Panc1 (cell line): ENCODE data around the gene PRKACA. TPM values are rescaled to one million over a fixed set of nuclear protein-coding genes. Genes with fewer than 3 reads are reported as not detected.

ENCODE experiments used
- ATAC-seq: fragments of 200-7000 bp; cut with Tn5 transposase; 2 replicates; pipeline ENCODE4 v1.9.1; 2020; ENCODE audit warnings: mild to moderate bottlenecking, moderate library complexity
- Bru-seq: library from RNA; stranded (reverse); fragments of 400-500 nt; gene quantifications from one replicate; lab custom pipeline; 2021; lab: Mats Ljungman, UMichigan
- BruChase-seq, 2 experiments: library from RNA; stranded (reverse); fragments of 400-500 nt; gene quantifications; one replicate each; lab custom pipeline; 2021; lab: Mats Ljungman, UMichigan
- BruUV-seq: library from RNA; stranded (reverse); fragments of 400-500 nt; replicated peaks from 2 replicates; lab custom pipeline; 2021; lab: Mats Ljungman, UMichigan
- CTCF ChIA-PET: fragments of 300-600 bp; sonication (Branson Sonifier 250); formaldehyde crosslinking; loops from one replicate; lab custom pipeline; 2022; ENCODE audit warnings: antibody characterized with exemption; lab: Charles Lee
- POLR2A ChIA-PET: fragments of 300-600 bp; sonication (Branson Sonifier 250); formaldehyde crosslinking; loops from one replicate; lab custom pipeline; 2022; ENCODE audit warnings: antibody characterized with exemption; lab: Charles Lee
- DNase-seq: peaks from one replicate; pipeline ENCODE4 v3.0.0-alpha.2; 2010; ENCODE audit warnings: low read depth, low spot score
- H3K27ac ChIP-seq: 2 replicates; pipeline ENCODE4 v1.5.1; 2011; ENCODE audit warnings: mild to moderate bottlenecking, low read length, inconsistent platforms
- H3K27me3 ChIP-seq: fragments of 200-500 bp; sonication (Bioruptor generic); 2 replicates; pipeline ENCODE4 v1.6.0; 2014; ENCODE audit warnings: low read length, inconsistent platforms; ENCODE audit not compliant: control insufficient read depth, insufficient read depth
- H3K36me3 ChIP-seq: fragments of 200-500 bp; sonication (Bioruptor generic); 2 replicates; pipeline ENCODE4 v1.5.1; 2014; ENCODE audit warnings: inconsistent platforms, mild to moderate bottlenecking, low read length, moderate library complexity; ENCODE audit not compliant: control insufficient read depth, insufficient read depth
- H3K4me1 ChIP-seq: 2 replicates; pipeline ENCODE4 v1.5.1; 2011; ENCODE audit warnings: inconsistent platforms, mild to moderate bottlenecking, low read length, moderate library complexity; ENCODE audit not compliant: control insufficient read depth, insufficient read depth
- H3K4me3 ChIP-seq, 2 experiments: 2 replicates each; pipeline ENCODE4 v1.5.1; 2011 to 2012; ENCODE audit warnings: low read depth in 2 of 2, low read length in 2 of 2, mild to moderate bottlenecking in 2 of 2, inconsistent platforms in 1 of 2, moderate library complexity in 1 of 2
- H3K9me3 ChIP-seq: fragments of 200-500 bp; sonication (Bioruptor generic); 2 replicates; pipeline ENCODE4 v1.5.1; 2014; ENCODE audit warnings: low read depth, mild to moderate bottlenecking, inconsistent platforms, low read length, moderate library complexity; ENCODE audit not compliant: control insufficient read depth, insufficient read depth
- POLR2AphosphoS5 ChIP-seq: IDR thresholded peaks from 2 replicates; pipeline ENCODE4 v1.6.1; 2012; ENCODE audit warnings: mild to moderate bottlenecking, low read depth, low read length, moderate library complexity
- SIN3A ChIP-seq: IDR thresholded peaks from 2 replicates; pipeline ENCODE4 v1.6.1; 2012; ENCODE audit warnings: low read depth, mild to moderate bottlenecking, low read length, moderate library complexity, borderline replicate concordance; ENCODE audit not compliant: insufficient read depth
- TCF7L2 ChIP-seq: IDR thresholded peaks from 2 replicates; pipeline ENCODE4 v1.6.1; 2011; ENCODE audit warnings: mild to moderate bottlenecking, low read depth, low read length, inconsistent platforms
- in situ Hi-C: cut with HindIII; loops from 2 replicates; pipeline ENCODE4 v1.10.0; 2016; ENCODE audit warnings: low sequenced_read_pairs, low pct_unique_long_range_greater_than_20kb
- intact Hi-C: fragments of 100-400 bp; cut with micrococcal nuclease; formaldehyde crosslinking; loops from one replicate; pipeline ENCODE4 v1.10.0; 2022; ENCODE audit not compliant: unreplicated experiment
- long read RNA-seq: library from polyadenylated mRNA; unstranded; transcript quantifications from one replicate; pipeline ENCODE4 v2.0.0, GENCODE V29; 2021; ENCODE audit not compliant: unreplicated experiment
- polyA plus RNA-seq: library from polyadenylated mRNA; unstranded; fragments of >200 nt; gene quantifications from one replicate; pipeline ENCODE4 v1.2.1, GENCODE V29; 2012; ENCODE audit warnings: missing spikeins; ENCODE audit not compliant: insufficient read length
- total RNA-seq: library from RNA; stranded (reverse); gene quantifications from one replicate; pipeline ENCODE4 v1.2.1, GENCODE V29; 2021; ENCODE audit not compliant: unreplicated experiment
- TF ChIP-seq, protein P1 (sequence below): fragments of 450-650 bp; IDR thresholded peaks from 2 replicates; pipeline ENCODE4 v1.5.1; 2017; ENCODE audit warnings: mild to moderate bottlenecking
- TF ChIP-seq, protein P2 (sequence below), 2 experiments: IDR thresholded peaks; 2 replicates each; pipeline ENCODE4 v1.6.1; 2011 to 2012; ENCODE audit warnings: low read depth in 2 of 2, control low read depth in 1 of 2, low read length in 1 of 2, mild to moderate bottlenecking in 1 of 2, moderate library complexity in 1 of 2; ENCODE audit not compliant: insufficient read depth in 1 of 2

Gene PRKACA
- total RNA-seq (70.8 TPM), Bru-seq, nascent RNA (percentile 56 among the genes with signal in this experiment), BruChase-seq, experiment 1, labeled RNA remaining after a 2-hour chase (percentile 65 among the genes with signal in this experiment), BruChase-seq, experiment 2, labeled RNA remaining after a 6-hour chase (percentile 77 among the genes with signal in this experiment)
- polyA plus RNA-seq = 50.7 TPM
- long read RNA-seq, partial matches to known transcripts = 3 of 100 reads
- long read RNA-seq, other reads (novel, unspliced or antisense) = 94 of 100 reads

DNA sequence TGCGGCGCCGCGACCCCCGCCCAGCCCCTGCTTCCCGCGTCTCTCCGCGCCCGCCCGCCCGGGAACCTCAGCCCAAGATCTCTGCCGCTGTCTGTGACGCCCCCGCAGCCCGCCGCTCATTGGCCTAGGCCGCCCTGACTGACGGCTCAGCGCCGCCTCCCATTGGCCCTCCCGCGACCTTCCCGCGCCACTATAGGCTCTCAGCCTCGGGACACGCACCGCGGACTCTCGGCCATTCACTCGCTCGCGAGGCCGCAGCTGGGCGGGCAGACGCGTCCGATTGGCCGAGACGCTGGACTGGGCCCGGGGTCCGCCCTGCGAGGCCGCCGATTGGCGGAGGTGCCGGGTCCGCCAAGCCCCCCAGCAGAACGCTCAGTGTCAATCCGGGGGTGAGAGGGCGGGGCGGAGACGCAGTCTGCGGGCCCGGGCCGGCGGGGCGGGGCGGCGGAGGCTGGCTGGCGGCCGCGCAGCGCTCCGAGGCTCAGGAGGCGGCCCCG, at the start of gene PRKACA:
Gene PRKACA, minus strand, starts transcription at position 95 of the 497 bp plus-strand sequence. CDS start 215 bp downstream, outside the sequence.
- Histone ChIP-seq H3K27ac (peak within 1 kb of the TSS; percentile 92), H3K4me1 (peaks cover 37% of the 10 kb centered on the region), H3K4me3 (peak within 1 kb of the TSS; percentile 62 to 65), H3K27me3 (no peaks in the 10 kb centered on the region), H3K9me3 (no peaks in the 10 kb centered on the region), H3K36me3 (no peaks in the 10 kb centered on the region)
- intact Hi-C loops = no loop called here
- ATAC-seq = peak; percentile 95
- TF ChIP-seq, protein P1, sequence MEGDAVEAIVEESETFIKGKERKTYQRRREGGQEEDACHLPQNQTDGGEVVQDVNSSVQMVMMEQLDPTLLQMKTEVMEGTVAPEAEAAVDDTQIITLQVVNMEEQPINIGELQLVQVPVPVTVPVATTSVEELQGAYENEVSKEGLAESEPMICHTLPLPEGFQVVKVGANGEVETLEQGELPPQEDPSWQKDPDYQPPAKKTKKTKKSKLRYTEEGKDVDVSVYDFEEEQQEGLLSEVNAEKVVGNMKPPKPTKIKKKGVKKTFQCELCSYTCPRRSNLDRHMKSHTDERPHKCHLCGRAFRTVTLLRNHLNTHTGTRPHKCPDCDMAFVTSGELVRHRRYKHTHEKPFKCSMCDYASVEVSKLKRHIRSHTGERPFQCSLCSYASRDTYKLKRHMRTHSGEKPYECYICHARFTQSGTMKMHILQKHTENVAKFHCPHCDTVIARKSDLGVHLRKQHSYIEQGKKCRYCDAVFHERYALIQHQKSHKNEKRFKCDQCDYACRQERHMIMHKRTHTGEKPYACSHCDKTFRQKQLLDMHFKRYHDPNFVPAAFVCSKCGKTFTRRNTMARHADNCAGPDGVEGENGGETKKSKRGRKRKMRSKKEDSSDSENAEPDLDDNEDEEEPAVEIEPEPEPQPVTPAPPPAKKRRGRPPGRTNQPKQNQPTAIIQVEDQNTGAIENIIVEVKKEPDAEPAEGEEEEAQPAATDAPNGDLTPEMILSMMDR = no peak
- TF ChIP-seq, protein P2, sequence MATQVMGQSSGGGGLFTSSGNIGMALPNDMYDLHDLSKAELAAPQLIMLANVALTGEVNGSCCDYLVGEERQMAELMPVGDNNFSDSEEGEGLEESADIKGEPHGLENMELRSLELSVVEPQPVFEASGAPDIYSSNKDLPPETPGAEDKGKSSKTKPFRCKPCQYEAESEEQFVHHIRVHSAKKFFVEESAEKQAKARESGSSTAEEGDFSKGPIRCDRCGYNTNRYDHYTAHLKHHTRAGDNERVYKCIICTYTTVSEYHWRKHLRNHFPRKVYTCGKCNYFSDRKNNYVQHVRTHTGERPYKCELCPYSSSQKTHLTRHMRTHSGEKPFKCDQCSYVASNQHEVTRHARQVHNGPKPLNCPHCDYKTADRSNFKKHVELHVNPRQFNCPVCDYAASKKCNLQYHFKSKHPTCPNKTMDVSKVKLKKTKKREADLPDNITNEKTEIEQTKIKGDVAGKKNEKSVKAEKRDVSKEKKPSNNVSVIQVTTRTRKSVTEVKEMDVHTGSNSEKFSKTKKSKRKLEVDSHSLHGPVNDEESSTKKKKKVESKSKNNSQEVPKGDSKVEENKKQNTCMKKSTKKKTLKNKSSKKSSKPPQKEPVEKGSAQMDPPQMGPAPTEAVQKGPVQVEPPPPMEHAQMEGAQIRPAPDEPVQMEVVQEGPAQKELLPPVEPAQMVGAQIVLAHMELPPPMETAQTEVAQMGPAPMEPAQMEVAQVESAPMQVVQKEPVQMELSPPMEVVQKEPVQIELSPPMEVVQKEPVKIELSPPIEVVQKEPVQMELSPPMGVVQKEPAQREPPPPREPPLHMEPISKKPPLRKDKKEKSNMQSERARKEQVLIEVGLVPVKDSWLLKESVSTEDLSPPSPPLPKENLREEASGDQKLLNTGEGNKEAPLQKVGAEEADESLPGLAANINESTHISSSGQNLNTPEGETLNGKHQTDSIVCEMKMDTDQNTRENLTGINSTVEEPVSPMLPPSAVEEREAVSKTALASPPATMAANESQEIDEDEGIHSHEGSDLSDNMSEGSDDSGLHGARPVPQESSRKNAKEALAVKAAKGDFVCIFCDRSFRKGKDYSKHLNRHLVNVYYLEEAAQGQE (IDR thresholded peaks at IDR 0.05; ENCODE audit: insufficient read depth in 1 of 2, low read depth in 2 of 2, low read length in 1 of 2) = no peak
- TF ChIP-seq SIN3A (no peak), TCF7L2 (no peak), POLR2AphosphoS5 (no peak)
- BruUV-seq = no TSS peak
- ChIA-PET POLR2A (interaction anchor here (0.6 kb wide), 1 partner anchor 18 kb away, joined by 7 read pairs; no protein-coding TSS in a partner anchor), CTCF (interaction anchor here (0.6 to 0.8 kb wide), 2 partner anchors 30 to 171 kb away, joined by 5 to 12 read pairs; no protein-coding TSS in a partner anchor)
- in situ Hi-C loops = no loop called here
- peak; percentile 73 for DNase-seq

DNA sequence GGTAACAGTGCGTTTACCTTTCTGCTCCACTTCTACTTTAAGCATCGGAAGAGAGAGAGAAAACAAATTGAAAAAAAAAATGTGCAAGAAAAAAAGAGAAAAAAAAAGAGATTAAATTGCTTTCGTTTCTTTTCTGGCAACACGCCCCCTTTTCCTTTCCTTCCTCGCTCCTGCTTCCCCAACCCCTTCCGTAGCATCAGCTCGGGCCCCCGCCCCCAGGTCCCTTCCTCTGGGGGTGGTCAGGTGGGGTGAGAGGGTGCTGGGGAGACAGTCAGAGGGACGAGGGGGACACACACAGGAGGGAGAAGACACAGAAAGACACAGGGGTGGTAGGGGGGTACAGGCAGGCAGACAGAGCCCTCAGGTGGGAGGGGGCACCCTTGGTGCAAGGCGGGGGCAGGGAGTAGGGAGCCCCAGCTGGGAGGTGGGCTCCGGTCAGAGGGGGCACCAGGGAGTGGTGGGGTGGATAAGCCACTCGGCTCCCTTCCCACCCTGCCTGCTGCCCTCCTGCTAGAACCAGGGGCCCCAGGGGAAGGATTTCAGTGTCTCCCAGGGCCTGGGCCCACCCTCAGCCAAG, 49.5 kb upstream of the PRKACA start:
- TF ChIP-seq, protein P1 = no peak
- TF ChIP-seq POLR2AphosphoS5 (no peak), TCF7L2 (no peak), SIN3A (no peak)
- TF ChIP-seq, protein P2 (IDR thresholded peaks at IDR 0.05; ENCODE audit: insufficient read depth in 1 of 2, low read depth in 2 of 2, low read length in 1 of 2) = no peak
- POLR2A ChIA-PET = no interaction called here
- Histone ChIP-seq H3K4me1 (no peaks in the 10 kb centered on the region; the same call in 1 of the 2 replicates), H3K36me3 (no peaks in the 10 kb centered on the region), H3K4me3 (no peak overlapping the region), H3K27ac (no peak overlapping the region), H3K27me3 (no peaks in the 10 kb centered on the region), H3K9me3 (no peaks in the 10 kb centered on the region)
- in situ Hi-C loops = no loop called here
- DNase-seq = no peak
- no TSS peak for BruUV-seq
- no peak for ATAC-seq
- intact Hi-C loops = no loop called here
- CTCF ChIA-PET = no interaction called here
